C4-2B (cell line): ENCODE data around the gene TNS1.

Experiments
- CTCF ChIP-seq: fragments of 450-650 bp; conservative IDR thresholded peaks from 2 replicates; pipeline ENCODE4 v1.5.1; 2017; ENCODE audit warnings: mild to moderate bottlenecking
- ZFX ChIP-seq: fragments of 450-650 bp; IDR thresholded peaks from 2 replicates; pipeline ENCODE4 v1.6.1; 2017

GRCh38 chr2:217889656-217890055 is 113.1 kb downstream of the TNS1 start:
- TF ChIP-seq CTCF (no peak), ZFX (no peak)
